ENCODE measurements around the gene PLEKHA4.
A peak's percentile ranks its signal among the peaks of the same experiment; 100 is the strongest.
"Not testable (repeated sequence)": the region's sequence is repeated elsewhere in the genome, so short reads cannot be mapped to it uniquely, and the experiment has no call there.

Gene PLEKHA4

GRCh38 chr19:48795685-48796070, 72.7 kb downstream of the PLEKHA4 start:
- no peak for DNase-seq

- peak; percentile 93 for DNase-seq
Measured at GRCh38 chr19:48795055-48795684, 73.2 kb downstream of the PLEKHA4 start.

DNA sequence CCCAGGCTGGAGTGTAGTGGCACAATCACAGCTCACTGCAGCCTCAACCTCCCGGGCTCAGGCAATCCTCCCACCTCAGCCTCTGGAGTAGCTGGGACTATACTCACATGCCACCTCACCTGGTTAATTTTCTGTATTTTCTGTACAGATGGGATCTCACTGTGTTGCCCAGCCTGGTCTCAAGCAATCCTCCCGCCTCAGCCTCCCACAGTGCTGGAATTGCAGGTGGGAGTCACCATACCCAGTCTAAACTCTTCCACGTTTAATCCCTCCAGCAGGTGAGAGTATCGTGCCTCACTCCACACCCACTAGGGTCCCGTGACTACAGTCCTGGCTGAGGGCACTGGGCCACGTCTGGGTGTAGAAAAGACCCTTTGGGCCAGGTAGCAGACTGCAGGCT, 74.1 kb downstream of the PLEKHA4 start:
- DNase-seq, result no peak

GRCh38 chr19:48793271-48793670, 75.1 kb downstream of the PLEKHA4 start:
- no peak for DNase-seq

- DNase-seq, result not testable (repeated sequence)
Measured at GRCh38 chr19:48787331-48787730, 81.1 kb downstream of the PLEKHA4 start.

All from activated CD8-positive, alpha-beta memory T cell treated with anti-CD3 and anti-CD28 coated beads, Interleukin-2, amount 50 U/mL, for 48 hours (primary cell).